ENCODE results near the gene POLE2.
A peak's percentile ranks its signal among the peaks of the same experiment; 100 is the strongest.
"Not testable (repeated sequence)": the region's sequence is repeated elsewhere in the genome, so short reads cannot be mapped to it uniquely, and the experiment has no call there.

The POLE2 gene

DNA sequence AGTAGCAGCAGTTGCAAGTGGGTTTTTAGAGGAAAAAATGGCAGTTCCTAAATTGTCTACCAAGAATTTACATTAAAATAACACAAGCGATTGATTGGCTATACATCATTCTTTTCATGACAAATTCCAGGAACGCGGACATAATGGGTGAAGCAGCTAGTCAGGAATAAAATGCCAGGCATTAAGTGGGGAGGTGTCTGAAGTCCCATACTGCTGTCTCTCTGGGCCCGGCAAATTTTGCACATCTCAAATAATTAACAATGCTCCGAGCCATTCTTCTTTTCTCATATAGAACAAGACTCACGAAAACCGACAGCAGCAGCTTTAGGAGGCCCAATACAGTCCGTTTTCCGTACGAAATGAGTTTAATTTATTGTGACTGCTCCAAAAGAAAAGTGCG lies 68.3 kb downstream of the POLE2 start:
- no peak for DNase-seq (ENCODE audit: low read depth, low spot score)

DNA sequence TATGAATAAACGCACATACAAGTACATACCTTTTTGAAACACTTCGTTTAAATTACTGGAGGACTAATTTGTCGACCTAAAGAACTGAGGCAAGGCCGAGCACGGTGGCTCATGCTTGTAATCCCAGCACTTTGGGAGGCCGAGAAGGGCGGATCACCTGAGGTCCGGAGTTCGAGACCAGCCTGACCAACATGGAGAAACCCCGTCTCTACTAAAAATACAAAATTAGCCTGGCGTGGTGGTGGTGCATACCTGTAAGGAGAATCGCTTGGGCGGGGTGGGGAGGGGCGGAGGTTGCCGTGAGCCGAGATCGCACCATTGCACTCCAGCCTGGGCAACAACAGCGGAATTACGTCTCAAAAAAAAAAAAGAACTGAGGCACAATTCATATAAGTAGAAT lies 68.7 kb downstream of the POLE2 start:
- not testable (repeated sequence) for DNase-seq (ENCODE audit: low read depth, low spot score)

DNA sequence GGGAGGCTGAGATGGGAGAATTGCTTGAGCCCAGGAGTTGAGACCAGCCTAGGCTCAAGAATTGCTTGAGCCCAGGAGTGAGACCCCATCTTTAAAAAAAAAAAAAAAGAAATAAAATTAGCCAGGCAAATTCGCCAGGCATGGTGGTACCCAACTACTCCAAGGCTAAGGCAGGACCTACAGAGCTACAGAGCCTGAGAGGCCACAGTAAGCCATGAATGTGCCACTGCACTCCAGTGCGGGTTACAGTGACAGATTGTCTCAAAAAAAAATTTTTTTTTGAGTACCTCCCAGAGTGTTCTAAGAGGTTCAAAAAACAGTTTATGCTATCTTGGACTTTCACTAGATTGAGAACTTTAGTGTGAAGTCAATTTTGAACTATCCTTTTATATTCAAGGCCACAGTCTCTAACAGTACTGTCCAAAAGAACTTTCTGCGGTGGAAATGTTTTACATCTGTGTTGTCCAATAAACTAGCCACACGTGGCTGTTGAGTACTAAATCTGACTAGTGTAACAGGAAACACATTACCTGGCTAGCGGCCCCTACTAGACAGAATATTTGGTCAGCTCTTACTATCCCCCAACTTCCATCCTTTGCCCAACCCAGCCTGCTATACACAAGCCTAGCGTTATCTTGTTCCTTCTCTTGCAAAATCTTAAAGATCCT lies 70.0 kb downstream of the POLE2 start:
- DNase-seq (ENCODE audit: low read depth, low spot score) = no peak

DNA sequence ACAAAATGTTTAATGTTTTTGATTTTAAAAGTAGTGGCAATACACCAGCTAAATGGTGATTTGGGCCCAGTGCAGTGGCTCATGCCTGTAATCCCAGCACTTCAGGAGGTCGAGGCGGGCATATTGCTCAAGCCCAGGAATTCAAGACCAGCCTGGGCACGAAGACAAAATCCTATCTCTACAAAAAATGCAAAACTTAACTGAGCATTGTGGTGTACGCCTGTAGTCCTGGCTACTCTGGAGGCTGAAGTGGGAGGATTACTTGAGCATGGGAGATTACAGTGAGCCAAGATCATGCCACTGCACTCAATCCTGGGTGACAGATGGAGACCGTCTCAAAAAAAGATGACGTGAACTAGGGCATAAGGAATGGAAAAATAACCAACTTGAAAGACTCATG lies 72.2 kb downstream of the POLE2 start:
- DNase-seq (ENCODE audit: low read depth, low spot score) = no peak

DNA sequence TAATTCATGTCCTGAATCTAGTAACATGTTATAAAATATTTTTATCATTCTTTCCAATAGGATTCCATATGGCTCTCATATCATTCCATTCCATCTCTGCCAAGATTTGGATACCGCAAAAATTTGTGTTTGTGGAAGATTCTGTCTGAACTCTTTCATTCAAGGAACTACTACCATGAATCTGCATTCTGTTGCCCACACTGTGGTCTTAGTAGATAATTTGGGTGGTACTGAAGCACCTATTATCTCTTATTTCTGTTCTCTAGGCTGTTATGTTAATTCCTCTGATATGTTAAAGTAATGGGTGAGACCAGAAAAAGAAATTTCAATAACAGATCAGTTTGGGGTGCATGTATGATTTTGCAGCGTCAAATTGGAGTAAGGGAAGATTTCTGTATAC lies 73.8 kb downstream of the POLE2 start:
- no peak for DNase-seq (ENCODE audit: low read depth, low spot score)

DNA sequence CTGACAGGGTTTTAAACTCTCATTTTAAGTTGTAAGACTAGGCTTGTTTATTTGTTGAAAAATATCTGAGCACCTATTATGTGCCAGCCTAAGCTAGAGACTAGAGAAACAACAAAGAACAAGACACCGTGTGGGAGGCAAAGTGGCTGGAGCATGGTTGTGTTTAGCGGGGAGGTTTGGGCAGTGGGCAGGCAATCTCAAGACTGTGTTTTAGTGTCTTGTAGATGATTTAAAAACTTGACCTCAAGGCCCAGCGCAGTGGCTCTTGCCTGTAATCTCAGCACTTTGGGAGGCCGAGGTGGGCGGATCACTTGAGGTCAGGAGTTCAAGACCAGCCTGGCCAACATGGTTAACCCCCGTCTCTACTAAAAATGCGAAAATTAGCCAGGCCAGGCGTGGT lies 75.3 kb downstream of the POLE2 start:
- DNase-seq (ENCODE audit: low read depth, low spot score) = no peak

DNA sequence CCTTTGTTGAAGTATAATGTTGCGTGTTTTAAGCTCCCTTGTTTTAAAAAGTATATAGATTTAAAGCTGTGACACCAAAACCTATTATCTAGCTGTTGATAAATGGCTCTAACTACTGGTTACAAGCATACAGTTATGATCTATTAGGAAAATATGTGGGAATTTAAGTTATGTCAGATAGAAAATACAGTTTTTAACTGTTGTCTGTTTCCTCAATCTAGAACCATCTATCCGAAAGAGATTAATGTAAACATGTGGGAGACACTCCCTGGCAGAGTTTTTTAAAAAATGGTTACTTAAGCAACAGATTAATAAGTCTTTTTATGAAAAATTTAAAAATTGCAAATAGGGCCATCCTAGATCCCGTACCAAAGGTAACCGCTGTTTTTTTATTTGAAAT lies 75.8 kb downstream of the POLE2 start:
- DNase-seq (ENCODE audit: low read depth, low spot score) = no peak

DNA sequence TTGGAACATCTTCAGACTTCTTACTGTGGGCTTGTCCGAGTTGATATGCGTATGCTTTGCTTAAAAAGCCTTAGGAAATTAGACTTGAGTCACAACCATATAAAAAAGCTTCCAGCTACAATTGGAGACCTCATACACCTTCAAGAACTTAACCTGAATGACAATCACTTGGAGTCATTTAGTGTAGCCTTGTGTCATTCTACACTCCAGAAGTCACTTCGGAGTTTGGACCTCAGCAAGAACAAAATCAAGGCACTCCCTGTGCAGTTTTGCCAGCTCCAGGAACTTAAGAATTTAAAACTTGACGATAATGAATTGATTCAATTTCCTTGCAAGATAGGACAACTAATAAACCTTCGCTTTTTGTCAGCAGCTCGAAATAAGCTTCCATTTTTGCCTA lies 80.4 kb downstream of the POLE2 start:
- DNase-seq (ENCODE audit: low read depth, low spot score) = no peak

DNA sequence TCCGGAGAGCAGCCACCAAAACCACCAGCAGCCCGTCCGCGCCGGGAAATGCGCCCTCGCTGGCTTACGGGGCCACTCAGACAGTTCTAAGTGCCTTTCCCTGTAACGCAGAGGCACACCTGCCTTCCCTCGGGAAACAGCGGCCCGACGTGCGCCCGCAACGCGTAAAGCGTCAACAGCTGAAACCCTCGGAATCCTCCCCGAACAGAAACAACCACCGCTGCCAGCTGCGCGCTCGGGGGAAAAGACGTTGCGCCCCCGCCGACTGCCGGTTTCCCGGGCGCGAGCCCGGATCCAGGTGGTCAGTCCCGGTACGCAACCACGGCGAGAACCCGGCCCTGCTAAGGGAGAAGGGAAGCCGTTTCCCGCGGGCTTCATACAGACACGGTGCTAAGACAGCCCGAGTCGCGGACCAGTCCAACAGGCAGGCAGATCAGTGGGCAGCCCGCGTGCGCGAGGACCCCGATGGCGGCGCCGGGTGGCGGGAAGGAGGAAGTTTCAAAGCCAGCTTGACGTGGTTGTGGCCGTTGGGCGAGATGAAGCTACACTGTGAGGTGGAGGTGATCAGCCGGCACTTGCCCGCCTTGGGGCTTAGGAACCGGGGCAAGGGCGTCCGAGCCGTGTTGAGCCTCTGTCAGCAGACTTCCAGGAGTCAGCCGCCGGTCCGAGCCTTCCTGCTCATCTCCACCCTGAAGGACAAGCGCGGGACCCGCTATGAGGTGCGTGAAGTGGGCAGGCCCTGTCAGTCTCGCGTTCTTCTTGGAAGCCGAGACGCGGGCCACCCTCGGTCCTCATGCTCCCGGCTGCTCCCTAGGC lies 89.3 kb downstream of the POLE2 start, which contains the start of gene LRR1:
TSS of gene LRR1 (plus strand) at position 456 of the 816 bp plus-strand sequence. CDS start at position 537, 81 bp downstream.
- peak; percentile 71 for DNase-seq (ENCODE audit: low read depth, low spot score)

DNA sequence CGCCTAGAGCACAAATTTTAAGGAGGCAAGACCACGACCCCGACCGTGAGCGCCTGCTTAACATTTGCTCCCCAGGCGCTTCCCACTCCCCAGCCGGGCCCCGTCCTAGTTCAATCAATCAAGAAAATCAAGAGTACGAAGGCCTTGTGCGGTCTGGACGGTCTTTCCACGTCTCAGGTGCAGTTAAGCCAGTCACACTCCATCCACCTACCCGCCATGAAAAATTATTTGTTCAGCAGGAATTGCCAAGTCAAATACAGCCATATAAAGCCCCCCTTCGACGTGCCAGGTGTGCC lies 89.9 kb downstream of the POLE2 start:
- no peak for DNase-seq (ENCODE audit: low read depth, low spot score)

DNA sequence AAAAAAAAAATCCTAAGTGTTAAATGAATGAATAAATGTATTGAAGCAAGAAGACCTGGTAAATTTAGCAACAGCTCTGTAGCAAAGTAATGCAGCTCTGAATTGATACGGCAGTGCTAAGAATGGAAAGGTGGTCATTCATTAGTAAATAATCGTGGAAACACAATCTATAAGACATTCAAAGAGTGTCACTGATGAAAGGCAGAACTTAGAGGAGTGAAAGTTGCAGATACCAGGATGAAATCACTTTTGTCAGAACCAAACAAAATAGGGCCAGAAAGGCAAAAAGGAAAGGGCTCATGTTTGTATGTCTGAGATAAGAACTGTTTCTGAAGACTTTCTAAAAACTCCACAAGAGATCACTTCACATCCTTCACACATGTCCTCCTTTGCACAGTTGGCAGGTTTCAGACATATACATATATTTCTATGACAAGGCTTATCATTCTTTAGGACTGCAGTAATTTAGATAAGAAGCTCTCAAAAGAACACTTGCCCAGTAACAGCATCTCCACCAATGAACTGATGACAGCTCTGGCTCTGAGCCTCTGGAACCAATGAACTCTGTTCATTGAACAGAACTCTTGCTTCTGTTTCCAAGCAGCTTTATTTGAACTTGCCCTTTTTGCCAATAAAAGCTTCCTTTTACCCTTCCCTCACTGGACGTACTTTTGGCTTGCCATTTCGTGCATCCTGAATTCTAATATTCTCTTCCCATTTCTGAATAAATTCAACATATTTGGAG lies 93.5 kb downstream of the POLE2 start:
- DNase-seq (ENCODE audit: low read depth, low spot score) = no peak
